Measurements from ENCODE around the gene CALD1. TPM values are rescaled to one million over a fixed set of nuclear protein-coding genes. Genes with fewer than 3 reads are reported as not detected.

Gene CALD1
- total RNA-seq, 3 donors from 2014 or later, result 40.3 to 1,241 (median 134) TPM

GRCh38 chr7:134736381-134736780 lies 43.1 kb upstream of the CALD1 start:
- H3K9me3 ChIP-seq, result no peaks in the 10 kb centered on the region

GRCh38 chr7:134737566-134738345 lies 41.7 kb upstream of the CALD1 start:
- H3K36me3 ChIP-seq (ENCODE audit: low read depth), result no peaks in the 10 kb centered on the region
- DNase-seq, result no peak
- no peaks in the 10 kb centered on the region for H3K4me1 ChIP-seq (ENCODE audit: low read depth)
- peak; percentile 34 for ATAC-seq
- intact Hi-C loops (cut with DNase I, micrococcal nuclease), result no loop called here
- H3K4me3 ChIP-seq, result no peak overlapping the region
- H3K9me3 ChIP-seq, result no peaks in the 10 kb centered on the region
- no peak for TF ChIP-seq CTCF (IDR thresholded peaks at IDR 0.05)

More at GRCh38 chr7:134736381-134736780, 43.1 kb upstream of the CALD1 start:
- H3K36me3 ChIP-seq (ENCODE audit: low read depth), result no peaks in the 10 kb centered on the region
- no peak overlapping the region for H3K4me3 ChIP-seq
- intact Hi-C loops (cut with DNase I, micrococcal nuclease), result no loop called here
- no peak for ATAC-seq
- H3K4me1 ChIP-seq (ENCODE audit: low read depth), result no peaks in the 10 kb centered on the region
- TF ChIP-seq CTCF (IDR thresholded peaks at IDR 0.05), result no peak
- no peak for DNase-seq

- intact Hi-C loops (cut with DNase I, micrococcal nuclease), result no loop called here
- no peak for ATAC-seq
- H3K36me3 ChIP-seq (ENCODE audit: low read depth), result no peaks in the 10 kb centered on the region
These were observed 40.1 kb upstream of the CALD1 start for GRCh38 chr7:134739362-134739761.

GRCh38 chr7:134740376-134740775 lies 39.1 kb upstream of the CALD1 start:
- Histone ChIP-seq H3K9me3 (no peaks in the 10 kb centered on the region), H3K4me1 (ENCODE audit: low read depth) (no peaks in the 10 kb centered on the region), H3K4me3 (no peak overlapping the region), H3K36me3 (ENCODE audit: low read depth) (no peaks in the 10 kb centered on the region)
- no peak for TF ChIP-seq CTCF (IDR thresholded peaks at IDR 0.05)
- intact Hi-C loops (cut with DNase I, micrococcal nuclease), result no loop called here
- ATAC-seq, result no peak
- DNase-seq, result no peak

More at GRCh38 chr7:134739362-134739761, 40.1 kb upstream of the CALD1 start:
- H3K9me3 ChIP-seq, result no peaks in the 10 kb centered on the region
- H3K4me3 ChIP-seq, result no peak overlapping the region
- H3K4me1 ChIP-seq (ENCODE audit: low read depth), result no peaks in the 10 kb centered on the region
- TF ChIP-seq CTCF (IDR thresholded peaks at IDR 0.05), result no peak
- no peak for DNase-seq

- Histone ChIP-seq H3K36me3 (ENCODE audit: low read depth) (no peaks in the 10 kb centered on the region), H3K4me3 (no peak overlapping the region), H3K4me1 (ENCODE audit: low read depth) (no peaks in the 10 kb centered on the region), H3K9me3 (no peaks in the 10 kb centered on the region)
- no peak for ATAC-seq
- DNase-seq, result no peak
- intact Hi-C loops (cut with DNase I, micrococcal nuclease), result no loop called here
- no peak for TF ChIP-seq CTCF (IDR thresholded peaks at IDR 0.05)
These were observed 37.4 kb upstream of the CALD1 start for GRCh38 chr7:134741907-134742635.
